Measurements from ENCODE around the gene OXGR1.
"Not testable (repeated sequence)": the region's sequence is repeated elsewhere in the genome, so short reads cannot be mapped to it uniquely, and the experiment has no call there.

OXGR1 gene

DNA sequence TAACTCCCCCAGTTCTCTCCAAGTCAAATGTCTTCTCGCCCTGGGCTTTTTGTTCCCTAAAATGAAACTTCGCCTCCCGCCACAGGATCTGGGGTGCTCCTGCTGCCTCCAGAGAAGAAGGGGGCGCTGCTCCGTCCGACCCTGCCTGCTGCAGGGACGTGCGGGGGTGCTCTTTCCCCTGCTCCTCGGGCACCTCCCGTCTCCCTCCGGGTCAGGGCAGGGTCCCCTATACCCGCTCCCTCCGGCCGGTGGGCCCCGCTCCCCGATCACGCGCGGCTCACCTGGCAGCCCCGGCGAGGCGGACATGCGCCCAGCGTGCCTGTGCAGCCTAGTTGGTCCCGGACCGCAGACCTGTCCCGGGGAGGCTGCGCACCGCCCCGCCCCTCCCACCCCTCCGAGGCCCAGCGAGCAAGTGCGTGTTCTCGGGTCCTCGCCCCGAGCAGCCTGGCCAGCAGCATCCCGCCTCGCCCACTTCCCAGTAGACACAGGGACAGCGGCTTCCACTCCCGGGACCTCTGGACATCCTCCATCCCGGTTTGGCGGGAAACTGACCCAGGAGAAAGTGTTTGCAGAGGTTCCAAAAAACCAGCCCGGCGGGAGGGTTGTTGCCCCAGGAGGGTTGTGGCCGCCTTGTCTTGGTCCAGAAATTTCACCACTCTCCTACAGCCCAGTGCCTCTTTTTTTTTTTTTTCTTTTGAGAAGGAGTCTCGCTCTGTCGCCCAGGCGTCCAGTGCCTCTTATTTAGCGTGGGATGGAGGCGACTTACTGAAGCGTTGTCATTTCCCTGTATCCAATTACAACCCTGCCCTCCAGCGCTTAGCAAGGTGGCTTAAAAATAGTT lies at the start of gene OXGR1:
OXGR1 (minus strand) TSS at position 460 of the 841 bp plus-strand sequence. CDS start 6,717 bp downstream, outside the sequence.
- DNase-seq (ENCODE audit: low read depth), result no peak

DNA sequence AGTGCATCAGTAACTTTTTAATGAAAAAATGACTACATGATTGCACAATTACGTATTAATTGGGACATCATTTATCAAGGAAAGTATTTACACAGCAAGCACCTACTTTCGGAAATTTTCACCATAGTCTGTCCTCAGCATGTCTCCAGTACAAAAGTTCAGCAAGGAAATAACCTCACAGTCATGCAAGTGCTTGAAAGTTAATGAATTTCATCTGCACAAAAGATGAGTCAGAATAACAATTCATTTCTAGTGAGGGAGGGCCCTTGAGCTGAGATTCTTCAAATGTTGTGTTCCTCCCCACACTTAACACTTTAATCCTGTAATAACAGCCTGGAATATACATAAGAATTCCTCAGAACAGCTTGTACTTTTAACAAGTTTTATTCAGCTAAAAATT lies 49.0 kb upstream of the OXGR1 start:
- no peak for DNase-seq (ENCODE audit: low read depth)

- DNase-seq (ENCODE audit: low read depth), result no peak
Observed at GRCh38 chr13:97030705-97031452, 36.6 kb upstream of the OXGR1 start.

DNA sequence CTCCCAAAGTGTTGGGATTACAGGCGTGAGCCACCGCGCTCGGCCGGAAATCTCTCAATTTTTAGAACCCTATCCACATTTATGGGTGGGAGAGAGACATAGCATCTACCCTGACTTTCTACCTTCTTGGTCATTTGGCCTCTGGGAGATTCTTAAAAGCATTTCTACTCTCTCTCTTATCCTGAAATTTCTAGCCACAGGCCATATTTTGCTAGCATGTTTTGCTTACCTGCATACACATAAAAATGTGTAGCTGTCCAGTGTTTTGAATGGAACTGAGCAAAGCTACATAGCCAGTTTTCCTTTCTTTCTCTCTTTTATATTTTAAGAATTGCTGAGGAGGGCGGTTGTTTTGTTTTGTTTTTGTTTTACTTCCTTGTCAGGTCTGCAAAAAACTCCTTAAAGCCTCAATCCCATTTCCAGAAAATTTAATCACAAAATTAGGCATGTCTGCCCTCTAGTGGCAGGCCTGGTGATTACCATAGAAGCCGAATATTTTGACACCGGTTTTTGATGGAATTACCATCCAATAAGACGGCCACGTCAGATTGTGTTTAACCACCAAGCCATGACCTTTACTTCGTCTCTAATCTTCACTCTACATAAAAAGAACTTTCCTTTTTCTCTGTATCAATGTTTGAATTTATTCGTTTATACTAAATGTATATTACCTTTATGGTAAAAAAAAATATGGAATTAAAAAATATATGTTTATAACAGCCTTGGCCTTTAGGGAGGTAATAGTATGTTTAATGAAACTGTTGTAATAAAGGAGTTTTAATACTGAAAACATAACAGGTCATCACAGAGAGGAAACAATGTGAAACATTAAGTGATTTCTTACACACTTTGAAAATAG lies 34.4 kb upstream of the OXGR1 start:
- peak; percentile 16 for DNase-seq (ENCODE audit: low read depth)

- no peak for DNase-seq (ENCODE audit: low read depth)
Observed at GRCh38 chr13:97027162-97027554, 32.9 kb upstream of the OXGR1 start.

GRCh38 chr13:97026531-97027161 lies 32.4 kb upstream of the OXGR1 start:
- no peak for DNase-seq (ENCODE audit: low read depth)

DNA sequence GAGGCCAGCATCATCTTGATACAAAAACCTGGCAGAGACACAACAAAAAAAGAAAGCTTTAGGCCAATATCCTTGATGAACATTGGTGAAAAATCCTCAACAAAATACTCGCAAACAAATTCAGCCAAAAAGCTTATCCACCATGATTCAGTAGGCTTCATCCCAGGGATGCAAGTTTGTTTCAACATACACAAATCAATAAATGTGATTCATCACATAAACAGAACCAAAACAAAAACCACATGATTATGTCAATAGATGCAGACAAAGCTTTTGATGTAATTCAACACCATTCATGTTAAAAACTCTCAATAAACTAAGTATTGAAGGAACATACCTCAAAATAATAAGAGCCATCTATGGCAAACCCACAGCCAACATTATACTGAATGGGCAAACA lies 29.5 kb upstream of the OXGR1 start:
- not testable (repeated sequence) for DNase-seq (ENCODE audit: low read depth)

DNA sequence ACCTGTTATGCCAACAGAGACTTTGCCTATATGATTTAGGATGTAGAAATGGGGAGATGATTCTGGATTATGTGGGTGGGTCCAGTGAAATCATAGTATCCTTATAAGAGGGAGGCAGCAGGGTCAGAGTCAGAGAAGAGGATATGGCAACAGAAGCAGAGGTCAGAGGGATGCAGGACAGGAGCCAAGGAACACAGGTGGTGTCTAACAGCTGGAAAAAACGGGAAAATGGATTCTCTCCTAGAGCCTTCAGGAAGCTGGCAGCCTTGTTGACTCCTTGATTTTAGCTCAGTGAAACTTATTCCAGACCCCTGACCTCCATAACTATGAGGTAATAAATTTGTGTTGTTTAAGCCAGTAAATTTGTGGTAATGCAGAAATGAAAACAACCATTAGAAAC lies 28.8 kb upstream of the OXGR1 start:
- DNase-seq (ENCODE audit: low read depth), result no peak

DNA sequence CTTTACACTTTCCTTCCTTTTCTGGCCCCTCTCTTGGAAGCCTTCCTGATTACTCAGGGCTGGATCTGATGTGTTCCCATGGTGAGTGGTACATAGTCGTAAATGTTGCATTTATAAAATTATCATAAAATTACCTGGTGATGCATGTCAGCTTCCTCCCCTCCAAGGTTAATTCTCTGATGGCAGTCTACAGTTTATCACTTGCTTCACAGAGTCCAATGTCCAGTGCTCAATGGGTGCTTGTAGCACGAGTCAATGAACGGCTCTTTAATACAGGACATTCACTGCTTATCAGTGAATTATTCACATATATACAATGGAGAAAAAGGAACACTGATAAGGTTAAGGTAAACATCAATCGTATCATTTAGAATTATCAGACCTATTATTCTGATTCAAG lies 27.0 kb upstream of the OXGR1 start:
- no peak for DNase-seq (ENCODE audit: low read depth)

DNA sequence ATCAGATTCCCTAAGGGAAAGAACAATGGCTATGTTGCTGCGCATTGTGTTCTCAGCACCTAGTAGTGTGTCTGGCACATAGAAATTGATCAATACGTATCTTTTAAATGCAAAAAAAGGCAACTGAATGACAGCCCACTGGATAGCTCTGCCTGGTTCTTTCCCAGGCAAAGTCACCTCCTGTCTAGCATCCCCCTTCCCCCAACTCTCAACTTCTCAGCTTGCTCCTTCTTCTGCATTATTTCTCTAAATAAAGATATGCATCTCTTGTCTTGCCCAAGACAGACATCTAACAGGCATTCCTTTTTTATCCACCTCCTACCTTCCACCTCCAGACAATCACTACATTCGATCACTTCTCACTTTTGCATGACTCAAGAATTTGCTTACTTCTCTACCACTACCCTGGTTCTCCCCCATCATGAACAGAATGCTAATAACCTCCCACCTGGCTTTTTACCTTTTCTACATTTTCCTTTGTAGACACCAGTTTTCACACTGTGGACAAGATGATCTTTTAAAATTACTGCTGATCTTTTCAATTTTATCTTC lies 26.5 kb upstream of the OXGR1 start:
- DNase-seq (ENCODE audit: low read depth), result no peak

DNA sequence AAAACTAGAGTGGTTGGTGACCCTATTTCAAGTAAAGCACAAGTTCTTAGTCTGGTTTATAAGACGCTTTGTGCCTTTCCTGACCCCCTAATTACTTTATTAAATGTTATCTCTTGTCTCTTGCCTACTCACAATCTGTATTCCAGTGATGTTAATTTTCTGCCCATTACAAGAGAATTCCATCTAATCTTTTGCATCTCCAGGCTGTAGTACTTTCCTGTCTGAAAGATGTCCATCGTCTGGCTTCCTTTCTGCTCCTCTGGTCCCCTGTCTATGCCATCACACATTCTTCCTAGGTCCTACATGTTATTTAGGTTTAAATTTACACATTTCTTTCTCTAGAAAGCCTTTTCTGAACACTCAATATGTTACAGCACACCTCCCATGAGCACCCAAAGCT lies 25.9 kb upstream of the OXGR1 start:
- DNase-seq (ENCODE audit: low read depth), result no peak

DNA sequence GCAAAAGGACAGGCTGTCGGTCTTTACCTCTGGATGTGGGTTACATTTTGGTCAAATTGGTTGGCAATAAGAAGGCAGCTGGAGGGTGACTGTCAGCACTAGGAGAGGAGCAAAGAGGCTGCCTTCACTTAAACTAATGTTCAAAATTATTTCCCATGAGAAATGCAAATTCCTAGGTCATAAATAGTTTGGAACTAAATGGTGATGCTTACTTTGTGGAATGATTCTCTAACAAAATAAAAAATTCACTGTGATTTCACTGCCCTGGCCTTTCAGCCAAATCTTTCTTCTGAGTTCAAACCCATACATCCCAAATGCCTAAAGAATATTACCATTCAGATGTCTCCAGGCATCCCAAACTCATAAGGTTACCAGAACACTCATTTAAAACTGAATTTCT lies 25.0 kb upstream of the OXGR1 start:
- no peak for DNase-seq (ENCODE audit: low read depth)

GRCh38 chr13:97018029-97018819 lies 23.9 kb upstream of the OXGR1 start:
- no peak for DNase-seq (ENCODE audit: low read depth)

GRCh38 chr13:97017322-97017721 lies 23.0 kb upstream of the OXGR1 start:
- DNase-seq (ENCODE audit: low read depth), result no peak

DNA sequence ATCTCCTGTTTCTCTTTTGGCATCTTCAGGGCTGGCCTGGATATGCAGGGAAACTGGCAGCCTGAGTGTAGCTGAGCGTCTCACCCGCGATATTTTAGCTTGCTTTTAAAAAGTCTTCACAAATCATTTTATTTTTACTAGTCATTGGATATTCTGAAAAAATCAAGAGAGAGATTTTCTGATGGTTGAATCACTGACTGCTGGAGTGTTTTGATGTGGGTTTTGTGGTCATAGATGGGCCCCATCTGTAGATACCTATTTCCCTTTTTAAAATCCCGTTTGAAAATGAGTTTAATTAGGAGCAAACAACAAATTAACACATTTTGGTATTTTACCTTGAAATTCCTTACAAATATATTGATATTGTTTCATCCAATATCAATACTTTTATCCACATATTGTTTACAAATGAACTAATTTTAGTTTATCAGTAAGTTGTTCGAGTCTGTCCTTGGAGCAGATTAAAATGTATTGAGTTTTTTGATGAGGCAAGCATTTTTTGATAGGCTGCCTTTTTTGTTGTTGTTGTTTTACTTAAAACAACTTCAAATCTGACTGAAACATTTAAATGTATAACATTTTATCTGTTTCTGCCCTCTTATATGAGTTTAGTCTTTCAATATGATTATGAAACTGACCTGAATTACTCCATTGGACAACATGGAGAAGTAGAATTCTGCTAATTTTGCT lies 21.5 kb upstream of the OXGR1 start:
- no peak for DNase-seq (ENCODE audit: low read depth)

DNA sequence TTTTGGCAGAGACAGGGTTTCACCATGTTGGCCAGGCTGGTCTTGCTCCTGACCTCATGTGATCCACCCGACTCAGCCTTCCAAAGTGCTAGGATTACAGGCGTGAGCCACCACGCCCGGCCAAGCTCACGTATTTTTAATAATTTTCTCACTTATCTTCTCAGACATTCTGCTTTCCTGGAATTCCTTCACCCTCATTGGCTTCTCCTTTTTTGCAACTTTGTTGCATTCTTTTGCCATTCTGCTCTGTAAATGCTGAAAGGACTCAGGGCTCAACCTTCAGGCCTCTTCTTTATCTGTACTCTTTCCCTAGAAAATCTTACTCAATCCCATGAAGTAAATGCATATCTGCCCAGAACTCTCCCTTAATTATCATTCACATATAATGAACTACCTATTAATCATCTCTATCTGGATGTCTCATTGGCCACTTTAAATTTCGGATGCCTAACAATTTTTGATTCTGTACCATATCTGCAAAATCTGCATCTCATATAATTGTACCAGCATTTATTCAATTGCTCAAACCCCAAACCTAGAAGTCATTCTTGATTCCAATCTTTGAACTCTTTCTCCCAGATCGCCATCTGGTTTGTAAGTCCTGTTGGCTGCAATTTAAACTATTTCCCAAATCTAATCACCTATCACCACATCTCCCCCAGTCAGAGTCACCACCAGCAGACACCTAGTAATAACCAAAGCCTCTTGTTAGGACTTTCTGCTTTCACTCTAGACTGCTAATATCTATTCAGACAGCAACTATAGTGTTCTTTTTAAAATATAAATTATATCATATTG lies 18.2 kb upstream of the OXGR1 start:
- DNase-seq (ENCODE audit: low read depth), result no peak

GRCh38 chr13:97011446-97012131 lies 17.3 kb upstream of the OXGR1 start:
- DNase-seq (ENCODE audit: low read depth), result no peak

- DNase-seq (ENCODE audit: low read depth), result no peak
Observed at GRCh38 chr13:97008643-97009042, 14.4 kb upstream of the OXGR1 start.

Data from stimulated activated CD8-positive, alpha-beta memory T cell treated with anti-CD3 and anti-CD28 coated beads, Interleukin-12 subunit alpha, Interleukin-12 subunit beta, amount 100 ng/mL, for 1 hour (primary cell).